GM06990 (cell line): ENCODE data around the gene INHA.

Experiments
- DNase-seq: peaks from one replicate; pipeline ENCODE4 v3.0.0-alpha.2; 2011; ENCODE audit not compliant: insufficient read length; ENCODE audit errors: extremely low read depth
- H3K27me3 ChIP-seq: replicated peaks from 2 replicates; pipeline ENCODE4 v1.6.0; 2011; ENCODE audit warnings: low read length; ENCODE audit not compliant: control insufficient read depth, insufficient read depth
- H3K36me3 ChIP-seq: 2 replicates; pipeline ENCODE4 v1.5.1; 2011; ENCODE audit warnings: low read length; ENCODE audit not compliant: control insufficient read depth, insufficient read depth
- H3K4me3 ChIP-seq: replicated peaks from 2 replicates; pipeline ENCODE4 v1.5.1; 2011; ENCODE audit warnings: low read depth, mild to moderate bottlenecking, control low read depth, low read length
- TF ChIP-seq, protein P1 (sequence below): IDR thresholded peaks from 2 replicates; pipeline ENCODE4 v1.5.1; 2011; ENCODE audit warnings: low read length, control low read depth, mild to moderate bottlenecking, inconsistent platforms; ENCODE audit not compliant: insufficient read depth, poor library complexity, severe bottlenecking

INHA gene

DNA sequence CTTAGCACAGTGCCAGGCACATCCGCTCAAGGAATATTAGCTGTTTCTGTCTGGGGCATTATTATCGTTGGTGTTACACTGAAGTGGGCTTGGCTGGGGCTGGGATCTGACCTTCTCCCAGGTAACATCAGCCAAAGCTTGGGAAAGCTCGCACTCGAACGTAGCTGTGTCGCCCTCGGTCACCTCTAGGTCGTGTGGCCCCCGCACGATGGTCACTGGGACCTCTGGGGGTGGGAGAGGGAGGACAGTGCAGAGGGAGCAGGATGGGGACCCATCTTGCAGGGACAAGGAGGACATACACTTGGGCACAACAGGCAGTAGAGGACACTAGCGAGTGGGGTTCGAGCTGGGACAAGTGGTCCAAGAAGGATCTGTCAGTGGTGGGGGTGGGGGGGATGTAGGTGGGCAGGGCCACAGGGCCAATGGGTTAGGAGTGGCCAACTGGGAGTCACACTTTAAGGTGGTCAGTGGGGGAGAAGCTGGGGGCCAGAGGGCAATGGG, 18.6 kb upstream of the INHA start:
- no peak for DNase-seq
- Histone ChIP-seq H3K4me3 (no peak overlapping the region), H3K27me3 (peaks cover 2% of the 10 kb centered on the region), H3K36me3 (no peaks in the 10 kb centered on the region)
- TF ChIP-seq, protein P1, sequence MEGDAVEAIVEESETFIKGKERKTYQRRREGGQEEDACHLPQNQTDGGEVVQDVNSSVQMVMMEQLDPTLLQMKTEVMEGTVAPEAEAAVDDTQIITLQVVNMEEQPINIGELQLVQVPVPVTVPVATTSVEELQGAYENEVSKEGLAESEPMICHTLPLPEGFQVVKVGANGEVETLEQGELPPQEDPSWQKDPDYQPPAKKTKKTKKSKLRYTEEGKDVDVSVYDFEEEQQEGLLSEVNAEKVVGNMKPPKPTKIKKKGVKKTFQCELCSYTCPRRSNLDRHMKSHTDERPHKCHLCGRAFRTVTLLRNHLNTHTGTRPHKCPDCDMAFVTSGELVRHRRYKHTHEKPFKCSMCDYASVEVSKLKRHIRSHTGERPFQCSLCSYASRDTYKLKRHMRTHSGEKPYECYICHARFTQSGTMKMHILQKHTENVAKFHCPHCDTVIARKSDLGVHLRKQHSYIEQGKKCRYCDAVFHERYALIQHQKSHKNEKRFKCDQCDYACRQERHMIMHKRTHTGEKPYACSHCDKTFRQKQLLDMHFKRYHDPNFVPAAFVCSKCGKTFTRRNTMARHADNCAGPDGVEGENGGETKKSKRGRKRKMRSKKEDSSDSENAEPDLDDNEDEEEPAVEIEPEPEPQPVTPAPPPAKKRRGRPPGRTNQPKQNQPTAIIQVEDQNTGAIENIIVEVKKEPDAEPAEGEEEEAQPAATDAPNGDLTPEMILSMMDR, result no peak

DNA sequence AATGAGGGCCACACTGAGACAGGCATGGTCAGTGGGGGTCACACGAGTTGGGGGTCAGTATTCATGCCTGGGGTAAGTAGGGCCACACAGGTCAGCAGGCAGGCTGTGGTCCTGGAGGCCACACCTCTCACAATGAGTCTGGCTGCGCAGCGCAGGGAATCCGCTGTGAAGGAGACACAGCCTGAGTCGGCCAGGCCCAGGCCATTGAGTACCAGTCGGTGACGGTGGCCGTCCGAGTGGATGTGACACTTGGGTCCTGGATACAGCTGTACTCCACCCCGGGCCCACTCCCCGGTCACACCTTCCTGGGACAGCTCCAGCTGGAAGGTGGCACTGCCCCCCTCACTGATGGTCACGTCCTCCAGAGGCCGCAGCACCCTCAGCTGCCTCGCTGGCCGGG, 17.8 kb upstream of the INHA start:
- TF ChIP-seq, protein P1, result no peak
- Histone ChIP-seq H3K36me3 (no peaks in the 10 kb centered on the region), H3K4me3 (no peak overlapping the region), H3K27me3 (peaks cover 2% of the 10 kb centered on the region)
- no peak for DNase-seq

DNA sequence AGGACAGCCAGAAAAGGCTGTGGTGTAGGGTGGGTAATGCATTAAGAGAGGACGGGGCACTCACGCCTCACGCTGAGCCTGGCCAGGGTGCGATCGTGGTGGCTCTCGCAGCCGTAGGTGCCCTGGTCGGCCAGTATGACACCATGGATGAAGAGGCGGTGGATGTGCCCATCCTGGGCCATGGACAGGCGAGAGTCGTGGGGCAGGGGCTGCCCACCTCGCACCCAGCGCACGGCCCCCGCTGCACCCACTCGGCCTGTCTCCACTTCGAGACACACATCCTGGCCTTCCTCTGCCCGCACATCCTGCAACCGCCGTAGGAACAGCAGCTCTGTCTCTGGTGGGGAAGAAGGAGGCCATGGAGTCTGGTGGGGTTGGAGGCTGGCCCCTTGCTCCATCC, 16.2 kb upstream of the INHA start:
- H3K27me3 ChIP-seq, result peaks cover 2% of the 10 kb centered on the region
- no peak for DNase-seq
- H3K4me3 ChIP-seq, result no peak overlapping the region
- no peaks in the 10 kb centered on the region for H3K36me3 ChIP-seq
- TF ChIP-seq, protein P1, result no peak

DNA sequence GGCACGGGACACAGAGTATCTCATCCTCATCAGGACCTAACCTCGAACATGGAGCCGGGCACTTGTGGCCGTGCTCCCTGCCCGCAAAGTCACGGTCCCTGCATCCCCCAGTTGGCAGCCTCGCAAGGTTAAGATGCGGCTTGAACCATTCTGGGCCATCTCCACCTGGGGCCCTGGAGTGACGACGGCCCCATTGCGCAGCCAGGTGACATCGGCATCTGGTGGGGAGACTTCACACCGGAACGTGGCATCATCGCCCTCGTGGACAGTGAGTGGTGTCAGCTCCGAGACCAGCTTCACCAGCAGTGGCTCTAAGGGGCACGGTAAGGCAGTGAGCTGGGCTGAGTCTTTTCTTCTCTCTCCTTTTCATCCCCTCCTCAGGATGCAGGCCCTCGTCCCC, 15.7 kb upstream of the INHA start:
- DNase-seq, result no peak
- Histone ChIP-seq H3K4me3 (no peak overlapping the region), H3K27me3 (no peaks in the 10 kb centered on the region; the same call in none of the 2 replicates), H3K36me3 (no peaks in the 10 kb centered on the region)
- TF ChIP-seq, protein P1, result no peak

DNA sequence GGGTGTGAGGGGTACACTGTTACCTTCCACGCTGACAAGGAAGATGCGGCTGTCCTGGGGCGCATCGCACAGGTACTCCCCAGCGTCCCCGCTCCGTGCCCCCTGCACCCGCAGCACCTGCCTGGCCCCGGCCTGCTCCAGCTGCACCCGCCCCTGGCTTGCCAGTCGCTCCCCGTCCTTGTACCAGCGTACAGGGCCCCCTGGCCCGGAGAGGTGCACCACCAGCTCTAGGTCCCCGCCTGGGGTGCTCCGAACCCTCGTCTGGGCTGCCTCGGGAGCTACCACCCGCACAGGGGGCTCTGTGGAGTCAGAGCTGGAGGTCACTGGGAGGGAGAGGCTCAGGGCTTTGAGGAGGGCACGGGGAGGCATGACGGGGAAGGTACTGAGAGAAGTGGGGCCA, 14.8 kb upstream of the INHA start:
- TF ChIP-seq, protein P1, result no peak
- no peaks in the 10 kb centered on the region; the same call in none of the 2 replicates for H3K27me3 ChIP-seq
- no peak for DNase-seq
- no peak overlapping the region for H3K4me3 ChIP-seq
- no peaks in the 10 kb centered on the region for H3K36me3 ChIP-seq
